HG02885 (cell line): Measurements from ENCODE around the gene NOP9.

Source experiments
- ATAC-seq: cut with Tn5 transposase; IDR thresholded peaks from one replicate; pipeline ENCODE4 v1.9.1; 2021; ENCODE audit warnings: mild to moderate bottlenecking; ENCODE audit not compliant: unreplicated experiment, poor library complexity

NOP9 gene

GRCh38 chr14:24279301-24280186, 20.1 kb upstream of the NOP9 start:
- ATAC-seq: peak; percentile 70

GRCh38 chr14:24280797-24281460, 18.7 kb upstream of the NOP9 start:
- no peak for ATAC-seq

GRCh38 chr14:24281636-24282035, 18.0 kb upstream of the NOP9 start:
- ATAC-seq: no peak

- no peak for ATAC-seq
Measured at GRCh38 chr14:24282736-24283135, 16.9 kb upstream of the NOP9 start.

GRCh38 chr14:24283796-24284460, 15.7 kb upstream of the NOP9 start:
- ATAC-seq: no peak

- ATAC-seq: no peak
Measured at GRCh38 chr14:24284501-24285035, 15.1 kb upstream of the NOP9 start.

GRCh38 chr14:24285351-24285750, 14.3 kb upstream of the NOP9 start:
- ATAC-seq: no peak

GRCh38 chr14:24286996-24287395, 12.7 kb upstream of the NOP9 start:
- no peak for ATAC-seq

- peak; percentile 85 for ATAC-seq
Measured at GRCh38 chr14:24289649-24290280, 9.9 kb upstream of the NOP9 start.

GRCh38 chr14:24290746-24291145, 8.9 kb upstream of the NOP9 start:
- no peak for ATAC-seq

- ATAC-seq: no peak
Measured at GRCh38 chr14:24291446-24292117, 8.1 kb upstream of the NOP9 start.

- ATAC-seq: no peak
Measured at GRCh38 chr14:24292118-24292807, 7.4 kb upstream of the NOP9 start.

- no peak for ATAC-seq
Measured at GRCh38 chr14:24293525-24293924, 6.1 kb upstream of the NOP9 start.

GRCh38 chr14:24296341-24297157, 3.1 kb upstream of the NOP9 start:
- ATAC-seq: peak; percentile 58

GRCh38 chr14:24297190-24297964, 2.3 kb upstream of the NOP9 start:
- peak; percentile 3 for ATAC-seq

GRCh38 chr14:24298892-24299254, 777 bp upstream of the NOP9 start:
- peak; percentile 4 for ATAC-seq

GRCh38 chr14:24300326-24300980, 803 bp downstream of the NOP9 start:
- ATAC-seq: no peak
